Endothelial cell (in vitro differentiated cells): Measurements from ENCODE around the gene NINJ1. TPM values are rescaled to one million over a fixed set of nuclear protein-coding genes. Genes with fewer than 3 reads are reported as not detected.

Source experiments
- DNase-seq: peaks from one replicate; pipeline ENCODE4 v3.0.0; 2021; ENCODE audit warnings: low spot score
- H3K27ac Mint-ChIP-seq: one replicate; pipeline ENCODE4 v1.8.0; 2021; ENCODE audit warnings: mixed read lengths, inconsistent platforms; ENCODE audit not compliant: unreplicated experiment
- H3K27me3 Mint-ChIP-seq: one replicate; pipeline ENCODE4 v1.8.0; 2021; ENCODE audit warnings: mild to moderate bottlenecking, moderate library complexity, mixed read lengths, inconsistent platforms; ENCODE audit not compliant: unreplicated experiment
- H3K36me3 Mint-ChIP-seq: one replicate; pipeline ENCODE4 v1.8.0; 2021; ENCODE audit warnings: mild to moderate bottlenecking, low read depth, mixed read lengths, inconsistent platforms; ENCODE audit not compliant: unreplicated experiment
- H3K4me1 Mint-ChIP-seq: one replicate; pipeline ENCODE4 v1.8.0; 2021; ENCODE audit warnings: mild to moderate bottlenecking, mixed read lengths, inconsistent platforms; ENCODE audit not compliant: unreplicated experiment
- H3K4me3 Mint-ChIP-seq: one replicate; pipeline ENCODE4 v1.8.0; 2021; ENCODE audit warnings: mild to moderate bottlenecking, mixed read lengths, inconsistent platforms; ENCODE audit not compliant: unreplicated experiment
- H3K9me3 Mint-ChIP-seq: one replicate; pipeline ENCODE4 v1.8.0; 2021; ENCODE audit warnings: mixed read lengths, inconsistent platforms; ENCODE audit not compliant: unreplicated experiment
- total RNA-seq: library from RNA; stranded (reverse); fragmentation: NEBNext Ultra II Directional; extraction: Animal tissue kit (Norgen Biotek cat#: 25700); gene quantifications from one replicate; pipeline ENCODE4 v1.2.1, GENCODE V29; 2021; ENCODE audit not compliant: unreplicated experiment
- TF ChIP-seq, protein P1 (sequence below): fragments of 200-600 bp; sonication (generic); IDR thresholded peaks from one replicate; pipeline ENCODE4 v1.5.0; 2021; ENCODE audit warnings: antibody characterized with exemption; ENCODE audit not compliant: unreplicated experiment

Gene NINJ1
- total RNA-seq, 1 donor from 2014 or later: 34.2 TPM

DNA sequence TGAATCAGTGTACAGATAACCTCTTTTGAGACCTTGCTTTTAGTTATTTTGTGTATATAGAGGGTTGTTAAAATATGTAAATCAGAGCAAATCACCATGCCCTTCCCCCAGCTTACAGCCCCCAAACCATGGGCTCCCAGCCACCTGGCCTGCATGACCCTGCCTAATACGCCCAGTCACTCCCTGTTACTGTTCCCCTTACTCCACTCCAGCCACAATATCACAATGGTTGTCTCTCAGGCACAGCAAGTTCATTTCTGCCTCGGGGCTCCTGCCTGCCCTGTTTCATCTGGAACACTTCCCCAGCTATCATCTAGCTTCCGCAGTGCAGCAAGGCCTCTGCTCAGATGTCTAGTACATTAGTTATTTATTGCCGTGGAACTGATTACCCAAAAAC lies 43.0 kb downstream of the NINJ1 start:
- TF ChIP-seq, protein P1, sequence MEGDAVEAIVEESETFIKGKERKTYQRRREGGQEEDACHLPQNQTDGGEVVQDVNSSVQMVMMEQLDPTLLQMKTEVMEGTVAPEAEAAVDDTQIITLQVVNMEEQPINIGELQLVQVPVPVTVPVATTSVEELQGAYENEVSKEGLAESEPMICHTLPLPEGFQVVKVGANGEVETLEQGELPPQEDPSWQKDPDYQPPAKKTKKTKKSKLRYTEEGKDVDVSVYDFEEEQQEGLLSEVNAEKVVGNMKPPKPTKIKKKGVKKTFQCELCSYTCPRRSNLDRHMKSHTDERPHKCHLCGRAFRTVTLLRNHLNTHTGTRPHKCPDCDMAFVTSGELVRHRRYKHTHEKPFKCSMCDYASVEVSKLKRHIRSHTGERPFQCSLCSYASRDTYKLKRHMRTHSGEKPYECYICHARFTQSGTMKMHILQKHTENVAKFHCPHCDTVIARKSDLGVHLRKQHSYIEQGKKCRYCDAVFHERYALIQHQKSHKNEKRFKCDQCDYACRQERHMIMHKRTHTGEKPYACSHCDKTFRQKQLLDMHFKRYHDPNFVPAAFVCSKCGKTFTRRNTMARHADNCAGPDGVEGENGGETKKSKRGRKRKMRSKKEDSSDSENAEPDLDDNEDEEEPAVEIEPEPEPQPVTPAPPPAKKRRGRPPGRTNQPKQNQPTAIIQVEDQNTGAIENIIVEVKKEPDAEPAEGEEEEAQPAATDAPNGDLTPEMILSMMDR: no peak
- H3K27ac Mint-ChIP-seq: no peak overlapping the region
- no peaks in the 10 kb centered on the region for H3K9me3 Mint-ChIP-seq
- H3K4me3 Mint-ChIP-seq: no peak overlapping the region
- DNase-seq: no peak
- peaks cover 17% of the 10 kb centered on the region for H3K27me3 Mint-ChIP-seq
- peaks cover 16% of the 10 kb centered on the region for H3K4me1 Mint-ChIP-seq
- H3K36me3 Mint-ChIP-seq: no peaks in the 10 kb centered on the region

DNA sequence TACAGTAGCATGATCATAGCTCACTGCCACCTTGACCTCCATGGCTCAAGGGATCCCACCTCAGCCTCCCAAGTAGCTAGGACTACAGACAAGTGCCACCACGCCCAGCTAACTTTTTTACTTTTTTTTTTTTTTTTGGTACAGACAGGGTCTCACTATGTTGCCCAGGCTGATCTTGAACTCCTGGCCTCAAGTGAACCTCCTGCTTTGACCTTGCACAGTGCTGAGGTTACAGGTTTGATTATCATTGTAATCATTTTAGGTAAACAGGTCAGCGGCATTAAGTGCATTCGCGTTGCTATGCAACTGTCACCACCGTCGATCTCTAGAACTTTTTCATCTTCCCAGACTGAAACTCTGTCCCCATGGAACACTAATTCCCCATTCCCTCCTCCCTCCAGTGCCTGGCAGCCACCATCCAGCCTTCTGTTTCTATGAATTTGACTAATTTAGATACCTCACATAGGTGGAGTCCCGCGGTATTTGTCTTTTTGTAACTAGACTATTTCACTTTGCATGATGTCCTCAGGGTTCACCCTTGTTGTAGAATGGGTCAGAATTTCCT lies 43.9 kb downstream of the NINJ1 start:
- Mint-ChIP-seq H3K4me3 (peak overlapping the region; percentile 63), H3K27ac (no peak overlapping the region), H3K27me3 (peaks cover 17% of the 10 kb centered on the region), H3K9me3 (no peaks in the 10 kb centered on the region), H3K4me1 (peaks cover 16% of the 10 kb centered on the region), H3K36me3 (no peaks in the 10 kb centered on the region)
- TF ChIP-seq, protein P1: no peak
- no peak for DNase-seq

DNA sequence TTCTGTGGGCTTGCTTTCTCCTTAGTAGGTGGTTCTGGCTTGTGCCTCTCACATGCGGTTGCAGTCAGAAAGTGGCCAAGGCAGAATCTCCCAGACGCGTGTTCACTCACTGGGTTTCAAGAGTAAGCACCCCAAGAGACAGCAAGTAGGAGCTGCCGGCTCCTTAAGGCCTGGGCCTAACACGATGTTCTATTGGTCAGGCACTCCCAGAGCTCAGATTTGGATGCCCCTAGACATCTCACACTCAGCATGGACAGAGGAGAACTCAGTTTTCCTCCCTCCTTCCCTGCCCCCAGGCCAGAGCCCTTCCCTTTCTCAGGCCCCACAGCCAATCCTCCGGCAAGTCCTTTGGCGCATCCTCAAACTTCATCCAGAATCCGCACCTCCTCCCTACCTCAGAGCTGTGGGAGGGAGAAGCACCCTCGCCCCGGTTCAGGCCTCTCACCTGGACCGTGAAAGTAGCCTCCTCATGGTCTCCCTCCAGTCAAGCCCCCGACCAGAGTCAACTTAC lies 44.5 kb downstream of the NINJ1 start:
- Mint-ChIP-seq H3K36me3 (no peaks in the 10 kb centered on the region), H3K4me1 (peaks cover 12% of the 10 kb centered on the region), H3K4me3 (no peak overlapping the region), H3K27me3 (peaks cover 17% of the 10 kb centered on the region), H3K9me3 (no peaks in the 10 kb centered on the region), H3K27ac (no peak overlapping the region)
- TF ChIP-seq, protein P1: no peak
- DNase-seq: no peak

DNA sequence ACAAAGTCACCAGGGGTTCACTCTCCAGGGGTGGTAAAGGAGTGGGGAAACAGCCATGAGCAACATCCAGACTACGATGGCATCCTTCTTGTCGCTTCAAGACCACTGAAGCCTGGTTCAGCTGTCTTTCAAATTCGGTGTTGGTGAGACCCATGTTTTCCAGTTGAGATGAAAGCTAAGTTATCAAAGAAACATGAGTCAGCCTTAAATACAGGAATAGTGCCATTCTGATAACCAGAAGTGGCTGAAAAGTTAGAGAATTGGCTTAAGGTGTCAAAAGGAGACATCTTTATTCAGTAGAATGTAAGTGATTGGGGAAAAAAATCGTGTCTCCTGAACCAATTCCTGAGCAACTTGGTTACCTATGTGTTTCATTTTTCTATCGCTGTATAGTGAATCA lies 45.0 kb downstream of the NINJ1 start:
- Mint-ChIP-seq H3K27ac (no peak overlapping the region), H3K4me3 (no peak overlapping the region), H3K36me3 (no peaks in the 10 kb centered on the region), H3K27me3 (peaks cover 15% of the 10 kb centered on the region), H3K9me3 (no peaks in the 10 kb centered on the region), H3K4me1 (peaks cover 9% of the 10 kb centered on the region)
- TF ChIP-seq, protein P1: no peak
- no peak for DNase-seq

DNA sequence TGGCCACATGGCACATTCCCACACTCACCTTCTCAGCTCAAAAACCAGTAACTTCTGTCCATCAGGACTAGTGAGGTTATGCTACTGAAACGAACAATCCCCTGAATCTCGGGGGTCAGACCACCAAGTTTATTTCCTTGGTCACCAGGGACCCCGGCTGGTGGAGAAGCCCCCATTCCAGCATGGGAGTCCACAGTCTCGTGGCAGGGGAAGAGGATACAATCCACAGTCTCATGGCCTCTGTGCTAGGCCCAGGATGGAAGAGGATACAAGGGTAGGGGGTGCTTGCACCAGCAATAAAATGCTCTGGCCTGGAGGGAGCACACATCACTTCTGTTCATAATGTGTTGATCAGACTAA lies 45.4 kb downstream of the NINJ1 start:
- H3K36me3 Mint-ChIP-seq: no peaks in the 10 kb centered on the region
- DNase-seq: no peak
- H3K4me3 Mint-ChIP-seq: no peak overlapping the region
- H3K27ac Mint-ChIP-seq: no peak overlapping the region
- no peaks in the 10 kb centered on the region for H3K9me3 Mint-ChIP-seq
- peaks cover 13% of the 10 kb centered on the region for H3K27me3 Mint-ChIP-seq
- TF ChIP-seq, protein P1: no peak
- peaks cover 7% of the 10 kb centered on the region for H3K4me1 Mint-ChIP-seq
